ENCODE results near the gene CHMP4A.

The CHMP4A gene

GRCh38 chr14:24196071-24197055 is 16.9 kb downstream of the CHMP4A start:
- FAIRE-seq (no peak), DNase-seq (ENCODE audit: low spot score) (no peak)

- FAIRE-seq (no peak), DNase-seq (ENCODE audit: low spot score) (peak; percentile 50)
Observed at GRCh38 chr14:24195186-24196070, 17.9 kb downstream of the CHMP4A start, which contains the start of gene TM9SF1. Gene TM9SF1, minus strand, starts transcription at chr14:24195441. Its CDS starts 422 bp downstream, at chr14:24195019.

DNA sequence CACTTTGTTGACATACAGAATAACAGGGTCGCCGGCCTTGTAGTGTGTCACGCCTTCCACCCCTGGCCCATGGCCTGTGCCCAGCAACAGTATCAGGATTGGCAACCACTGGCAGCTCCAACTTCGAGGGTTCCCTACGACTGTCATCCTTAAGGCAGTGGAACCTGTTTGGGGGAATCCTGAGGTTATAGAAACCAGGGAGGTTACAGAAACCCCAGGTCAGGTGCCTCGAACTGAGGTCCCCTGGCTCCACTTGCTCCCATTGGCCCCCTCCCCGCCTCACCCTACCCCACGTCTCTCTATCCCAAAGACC is 18.5 kb downstream of the CHMP4A start:
- no peak for DNase-seq (ENCODE audit: low spot score)
- no peak for FAIRE-seq

DNA sequence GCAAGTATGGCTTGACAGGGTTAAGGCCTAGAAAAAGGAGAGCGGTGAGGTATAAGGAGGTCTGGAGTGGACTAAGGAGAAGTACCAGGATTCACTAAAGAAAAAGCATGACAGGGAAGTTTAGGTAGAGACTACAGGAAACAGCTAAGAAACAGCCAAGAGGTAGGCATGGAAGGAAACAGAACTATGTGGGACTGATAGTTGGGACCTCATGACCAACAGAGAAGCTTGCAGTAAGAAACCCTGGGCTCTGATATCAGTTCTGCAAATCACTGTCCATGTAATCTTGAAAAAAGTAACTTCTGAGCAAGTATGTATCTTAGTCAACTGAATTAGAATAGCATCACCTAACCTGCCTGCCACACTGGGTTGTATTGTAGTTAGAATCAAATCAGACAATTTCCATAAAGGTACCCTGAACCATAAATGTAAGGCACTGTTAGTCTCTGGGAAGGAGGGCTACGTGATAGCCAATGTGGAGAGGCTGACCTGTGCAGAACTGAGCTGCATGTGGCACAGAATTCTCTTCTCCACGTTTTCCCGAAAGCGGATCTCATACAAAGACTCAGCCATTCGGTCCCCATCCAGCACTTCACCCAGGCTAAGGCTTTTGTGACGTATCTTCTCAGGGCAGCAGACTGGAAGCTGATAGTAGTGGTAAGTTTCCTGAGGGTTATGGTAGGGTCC is 19.0 kb downstream of the CHMP4A start:
- DNase-seq (ENCODE audit: low spot score): no peak
- FAIRE-seq: no peak

GRCh38 chr14:24192933-24193332 is 20.4 kb downstream of the CHMP4A start:
- FAIRE-seq (no peak), DNase-seq (ENCODE audit: low spot score) (no peak)

GRCh38 chr14:24190416-24190815 is 22.9 kb downstream of the CHMP4A start:
- no peak for FAIRE-seq

DNA sequence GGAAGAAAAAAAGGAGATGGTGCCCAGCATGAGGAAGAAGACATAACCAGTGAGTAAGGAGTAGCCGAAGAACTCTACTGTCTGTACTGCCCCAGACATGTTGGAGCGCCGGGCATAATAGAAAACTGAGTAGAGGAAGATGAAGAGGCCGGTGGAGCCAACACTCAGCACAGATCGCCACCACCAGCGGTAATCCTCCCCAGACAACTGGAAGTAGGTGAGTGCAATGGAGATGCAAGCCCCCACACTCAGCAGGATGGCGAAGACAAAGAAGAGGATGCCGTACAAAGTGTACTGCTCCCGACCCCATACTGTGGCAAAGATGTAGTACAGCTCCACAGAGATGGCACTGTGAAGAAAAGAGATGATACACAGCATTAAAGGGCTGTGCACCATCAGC is 23.8 kb downstream of the CHMP4A start:
- no peak for FAIRE-seq
- no peak for DNase-seq (ENCODE audit: low spot score)

More at GRCh38 chr14:24190416-24190815, 22.9 kb downstream of the CHMP4A start:
- DNase-seq (ENCODE audit: low spot score): no peak

GRCh38 chr14:24189059-24189375 is 24.3 kb downstream of the CHMP4A start:
- FAIRE-seq (no peak), DNase-seq (ENCODE audit: low spot score) (no peak)

DNA sequence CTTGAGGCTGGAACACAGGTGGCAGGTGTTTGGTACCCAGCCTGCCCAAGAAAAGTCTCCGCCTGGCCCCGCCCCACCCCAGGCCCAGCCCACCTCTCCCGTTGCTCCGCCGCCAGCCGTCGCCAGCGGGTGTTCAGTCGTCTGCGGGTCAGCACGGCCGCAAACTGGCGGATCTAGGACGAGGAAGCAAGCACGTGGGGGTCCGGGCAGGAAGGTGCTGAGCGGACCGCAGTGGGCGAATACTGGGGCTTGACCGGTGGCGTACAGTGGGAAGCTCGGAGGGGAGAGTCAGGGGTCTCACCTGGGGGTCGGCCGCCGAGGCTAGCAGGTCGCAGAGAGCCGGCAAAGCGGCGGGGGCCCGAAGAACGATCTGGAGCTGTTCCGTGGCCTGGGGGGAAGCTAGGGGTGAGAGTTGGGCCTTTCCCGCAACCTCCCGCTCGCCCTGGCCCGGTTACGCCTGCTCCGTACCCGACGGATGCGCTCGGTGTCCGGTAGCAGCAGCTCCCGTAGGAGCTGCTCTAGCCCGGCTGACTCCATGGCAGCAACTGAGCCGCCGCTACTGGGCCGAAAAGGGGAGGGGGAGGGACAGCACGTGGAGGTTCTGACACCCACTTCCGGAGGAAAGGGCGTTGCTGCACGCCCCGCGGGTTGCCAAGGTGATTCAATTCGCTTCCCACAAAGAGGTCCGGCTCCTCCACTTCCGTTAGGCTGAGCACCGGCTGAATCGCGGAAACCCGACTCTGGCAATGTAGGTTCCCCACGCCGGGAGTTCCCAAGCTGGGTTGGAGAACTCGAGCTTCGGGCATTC is 24.8 kb downstream of the CHMP4A start, which contains the start of gene IPO4:
IPO4 (minus strand) TSS at position 566 of the 808 bp plus-strand sequence; CDS start at position 537, 29 bp downstream.
- peak; percentile 84 for DNase-seq (ENCODE audit: low spot score)
- FAIRE-seq: no peak

DNA sequence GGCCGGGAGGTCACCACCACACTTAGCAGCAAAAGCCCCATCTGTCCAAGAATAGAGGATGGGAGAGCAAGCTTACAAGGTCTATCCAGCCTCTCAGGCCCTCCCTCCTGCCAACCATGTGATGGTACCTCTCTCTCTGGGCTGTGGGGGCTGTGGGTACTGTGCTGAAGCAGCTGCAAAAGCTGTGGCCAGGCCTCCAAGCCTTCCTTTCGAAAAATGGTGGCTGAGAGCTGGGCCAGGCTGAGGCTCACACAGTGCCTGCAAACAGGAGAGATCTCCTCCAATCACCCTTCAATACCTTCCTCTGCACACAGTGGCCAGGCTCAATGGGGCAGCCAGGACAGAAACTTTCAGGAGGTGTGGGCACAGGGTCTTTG is 25.8 kb downstream of the CHMP4A start:
- FAIRE-seq: no peak

GRCh38 chr14:24186831-24187538 is 26.3 kb downstream of the CHMP4A start:
- DNase-seq (ENCODE audit: low spot score) (no peak), FAIRE-seq (no peak)

More for the DNA sequence above, 25.8 kb downstream of the CHMP4A start:
- no peak for DNase-seq (ENCODE audit: low spot score)

DNA sequence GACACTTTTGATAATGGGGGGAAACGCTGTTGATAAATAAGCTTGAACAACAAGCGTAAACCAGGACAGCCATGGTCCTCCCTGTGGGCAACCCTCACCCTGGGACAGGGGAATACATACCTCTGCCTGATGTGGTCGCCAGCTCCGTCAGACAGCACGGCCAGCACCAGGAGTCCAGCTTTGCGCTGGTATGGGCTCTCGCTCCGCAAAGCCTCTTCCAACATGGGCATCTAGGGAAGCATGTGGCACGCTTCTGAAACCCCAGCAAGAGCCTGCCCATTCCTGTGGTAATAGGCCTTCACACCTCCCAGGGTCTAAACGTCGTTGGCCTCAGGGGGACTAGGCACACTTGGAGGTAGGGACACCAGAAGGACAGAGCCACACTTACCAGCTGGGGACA is 27.5 kb downstream of the CHMP4A start:
- no peak for FAIRE-seq
- DNase-seq (ENCODE audit: low spot score): no peak

- no peak for FAIRE-seq
- no peak for DNase-seq (ENCODE audit: low spot score)
Observed at GRCh38 chr14:24185026-24185425, 28.3 kb downstream of the CHMP4A start.

DNA sequence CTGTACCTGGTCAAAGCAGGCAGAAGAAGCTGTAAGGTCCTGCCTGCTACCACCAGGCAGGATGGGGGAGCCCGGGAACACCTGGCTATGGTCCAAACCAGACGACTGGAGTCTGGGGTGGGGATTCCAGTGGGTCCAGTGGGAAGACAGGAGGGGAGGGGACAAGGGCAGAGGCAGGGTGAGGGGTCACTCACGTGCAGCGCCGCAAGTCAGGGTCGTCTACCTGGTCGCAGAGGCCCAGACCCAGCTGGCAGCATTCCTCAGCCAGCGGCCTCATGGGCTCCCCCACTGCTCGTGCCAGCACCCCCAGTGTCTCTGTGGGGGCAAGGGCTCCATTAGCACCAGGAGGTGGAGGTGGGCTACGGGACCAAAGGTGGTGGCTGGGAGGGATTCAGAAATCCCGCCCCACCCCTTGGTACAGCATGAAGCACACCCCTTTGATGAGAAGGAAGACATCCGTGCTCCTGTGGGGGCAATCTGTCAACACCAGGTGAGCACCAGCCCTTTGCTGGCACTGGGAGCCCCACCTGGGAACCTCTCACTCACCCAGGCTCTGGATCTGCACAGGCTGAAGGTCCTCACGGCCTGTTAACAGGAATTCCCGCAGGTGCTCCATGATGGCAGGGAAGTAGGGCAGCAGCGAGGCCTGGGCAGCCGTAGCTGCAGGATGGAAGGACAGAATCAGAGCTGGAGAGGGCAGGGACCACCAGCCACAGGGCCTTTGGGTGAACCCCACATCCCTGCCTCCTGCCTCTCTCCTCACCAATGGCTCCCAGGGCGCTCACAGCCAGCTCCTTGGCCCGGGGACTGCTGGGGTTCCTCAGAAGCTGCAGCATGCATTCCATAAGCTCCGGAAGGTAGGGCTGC is 29.0 kb downstream of the CHMP4A start:
- FAIRE-seq (no peak), DNase-seq (ENCODE audit: low spot score) (no peak)

- DNase-seq (ENCODE audit: low spot score) (no peak), FAIRE-seq (no peak)
Observed at GRCh38 chr14:24183014-24183481, 30.2 kb downstream of the CHMP4A start.

- no peak for DNase-seq (ENCODE audit: low spot score)
- FAIRE-seq: no peak
Observed at GRCh38 chr14:24182110-24182882, 31.0 kb downstream of the CHMP4A start.

GRCh38 chr14:24181371-24182077 is 31.8 kb downstream of the CHMP4A start:
- FAIRE-seq: no peak
- no peak for DNase-seq (ENCODE audit: low spot score)
